ENCODE results near the gene DARS1. TPM values are rescaled to one million over a fixed set of nuclear protein-coding genes. Genes with fewer than 3 reads are reported as not detected.
"Not testable (repeated sequence)": the region's sequence is repeated elsewhere in the genome, so short reads cannot be mapped to it uniquely, and the experiment has no call there.

The DARS1 gene
- total RNA-seq, 1 donor from 2014 or later = 112 TPM

DNA sequence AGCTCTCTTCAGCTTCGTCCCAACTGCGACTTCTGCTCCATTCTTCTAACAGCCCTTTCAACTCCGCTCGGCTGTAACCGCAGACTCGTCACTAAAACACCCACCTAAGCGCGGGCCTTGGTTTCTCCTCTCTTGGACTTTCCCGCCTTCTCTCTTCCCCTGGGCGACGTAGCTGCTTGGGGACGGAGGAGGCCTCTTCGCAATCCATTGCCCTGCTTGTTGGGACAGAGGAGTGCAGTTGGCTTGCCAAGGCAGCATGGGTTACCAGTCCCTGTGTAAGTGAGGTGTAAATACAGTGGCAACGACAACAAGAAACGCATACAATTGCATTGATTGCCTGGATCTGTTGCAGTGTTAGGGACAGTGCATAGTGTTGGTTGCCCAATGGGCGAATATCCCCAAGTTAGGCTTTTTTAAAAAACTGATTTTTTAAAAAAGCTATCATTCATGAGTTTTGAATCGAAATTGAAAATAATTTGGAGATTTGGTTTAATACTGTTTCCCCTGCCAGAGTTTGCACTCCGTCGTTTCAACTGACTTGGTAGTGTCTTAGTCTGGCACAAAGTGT, 484 bp upstream of the DARS1 start:
- intact Hi-C loops (cut with micrococcal nuclease) = loop anchor here (1.0 to 10.0 kb wide), 11 partner anchors 22 to 1068 kb away; partner anchors contain the start of genes CCNT2, CXCR4, MCM6 and RAB3GAP1

DNA sequence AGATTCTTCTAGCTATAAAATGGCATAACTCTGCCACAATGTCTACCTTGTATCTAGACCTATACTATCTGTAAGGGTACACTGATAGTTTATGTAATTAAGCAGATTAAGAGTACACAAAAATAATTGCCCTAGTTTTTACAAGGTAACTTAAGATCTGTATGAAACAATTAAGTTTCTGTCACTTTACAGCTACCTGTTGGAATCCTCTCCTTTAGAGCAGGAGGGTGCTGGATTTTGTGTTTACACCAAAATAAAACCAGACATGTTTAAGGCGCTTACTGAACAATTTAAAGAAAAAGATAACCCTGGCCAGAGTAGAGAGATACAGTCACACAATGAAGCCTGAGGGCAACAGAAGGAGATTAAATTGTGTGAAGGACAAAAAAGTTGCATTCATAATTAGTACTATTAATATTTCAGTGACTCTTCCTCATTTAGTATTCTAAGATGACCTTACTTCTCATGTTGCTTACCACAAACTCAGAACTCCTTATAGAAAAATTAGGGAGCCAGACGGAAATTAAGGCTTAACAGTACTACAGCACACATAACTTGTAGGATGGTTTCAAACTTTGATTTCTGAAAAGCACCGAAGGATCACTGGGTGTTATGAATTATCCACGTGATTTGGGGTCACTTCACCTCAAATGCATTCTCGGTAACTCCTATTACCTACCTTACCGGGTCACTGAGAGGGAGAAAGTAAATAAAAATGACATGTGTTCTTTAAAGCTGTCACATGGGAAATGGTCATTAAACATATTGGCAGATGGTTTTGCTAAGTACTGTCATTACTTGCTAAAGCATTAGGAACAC, 1.0 kb downstream of the DARS1 start:
- intact Hi-C loops (cut with micrococcal nuclease) = loop anchor here (1.0 to 10.0 kb wide), 15 partner anchors 22 to 1066 kb away; partner anchors contain the start of genes CCNT2, CXCR4, MCM6 and RAB3GAP1

DNA sequence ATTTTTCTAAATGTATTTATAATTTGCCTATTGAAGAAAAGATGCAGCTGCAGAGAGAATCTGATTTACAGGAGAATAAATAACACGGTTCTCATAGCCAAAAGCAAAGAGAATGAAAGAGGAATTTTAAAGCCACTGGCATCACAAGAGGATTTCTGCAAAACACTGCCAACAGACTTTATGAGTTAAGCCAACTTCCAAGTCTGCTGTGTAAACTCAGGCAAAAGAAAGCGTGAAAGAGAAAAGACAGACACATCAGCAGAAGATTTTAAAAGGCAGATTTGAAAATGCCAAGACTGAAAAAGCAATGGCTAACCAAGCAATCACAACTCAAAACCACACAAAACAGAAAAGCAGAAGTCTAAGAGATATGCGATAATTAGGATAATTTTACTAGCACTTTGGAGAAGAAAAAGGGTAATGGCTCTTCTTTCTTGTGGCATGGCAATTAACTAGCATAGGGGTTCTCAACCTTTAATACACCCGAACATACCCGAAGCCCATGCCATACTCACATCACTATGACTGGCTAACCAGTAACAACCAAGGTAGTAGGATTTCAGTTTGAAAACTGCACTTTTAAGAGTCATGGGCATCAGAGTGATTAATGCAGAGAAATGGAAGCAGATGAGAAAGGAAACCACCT, 4.9 kb downstream of the DARS1 start:
- intact Hi-C loops (cut with micrococcal nuclease) = loop anchor here (5.0 to 10.0 kb wide), 3 partner anchors 48 to 926 kb away; partner anchors contain the start of gene RAB3GAP1

DNA sequence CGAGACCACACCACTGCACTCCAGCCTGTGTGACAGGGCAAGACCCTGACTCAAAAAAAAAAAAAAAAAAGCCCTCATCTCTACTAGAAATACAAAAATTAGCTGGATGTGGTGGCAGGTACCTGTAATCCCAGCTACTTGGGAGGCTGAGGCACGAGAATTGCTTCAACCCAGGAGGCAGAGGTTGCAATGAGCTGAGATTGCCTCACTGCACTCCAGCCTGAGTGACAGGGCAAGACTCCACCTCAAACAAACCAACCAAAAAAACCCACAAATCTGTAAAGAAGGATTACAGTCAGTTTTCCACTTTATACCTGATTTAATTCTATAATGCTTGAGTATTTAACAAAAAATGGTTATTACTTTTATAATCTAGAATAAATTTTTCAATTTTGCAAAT, 9.7 kb downstream of the DARS1 start:
- intact Hi-C loops (cut with micrococcal nuclease) = no loop called here

DNA sequence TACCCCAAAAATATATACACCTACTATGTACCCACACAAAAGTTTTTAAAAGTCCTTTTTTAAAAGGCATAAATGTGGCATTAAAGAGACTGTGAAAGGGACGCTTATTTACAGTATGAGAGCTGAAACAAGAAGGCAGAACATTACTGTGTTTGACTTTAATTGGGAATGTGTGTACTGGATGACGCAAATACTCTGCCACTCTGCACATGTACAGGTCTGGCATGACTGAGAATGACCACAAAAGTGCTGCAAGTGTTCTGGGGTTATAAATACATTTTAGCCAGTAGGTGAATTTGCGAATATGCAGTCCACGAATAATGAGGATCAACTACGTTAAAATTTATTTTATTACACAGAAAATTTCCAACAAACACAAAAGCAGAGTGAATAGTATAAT, 11.4 kb downstream of the DARS1 start:
- intact Hi-C loops (cut with micrococcal nuclease) = no loop called here

DNA sequence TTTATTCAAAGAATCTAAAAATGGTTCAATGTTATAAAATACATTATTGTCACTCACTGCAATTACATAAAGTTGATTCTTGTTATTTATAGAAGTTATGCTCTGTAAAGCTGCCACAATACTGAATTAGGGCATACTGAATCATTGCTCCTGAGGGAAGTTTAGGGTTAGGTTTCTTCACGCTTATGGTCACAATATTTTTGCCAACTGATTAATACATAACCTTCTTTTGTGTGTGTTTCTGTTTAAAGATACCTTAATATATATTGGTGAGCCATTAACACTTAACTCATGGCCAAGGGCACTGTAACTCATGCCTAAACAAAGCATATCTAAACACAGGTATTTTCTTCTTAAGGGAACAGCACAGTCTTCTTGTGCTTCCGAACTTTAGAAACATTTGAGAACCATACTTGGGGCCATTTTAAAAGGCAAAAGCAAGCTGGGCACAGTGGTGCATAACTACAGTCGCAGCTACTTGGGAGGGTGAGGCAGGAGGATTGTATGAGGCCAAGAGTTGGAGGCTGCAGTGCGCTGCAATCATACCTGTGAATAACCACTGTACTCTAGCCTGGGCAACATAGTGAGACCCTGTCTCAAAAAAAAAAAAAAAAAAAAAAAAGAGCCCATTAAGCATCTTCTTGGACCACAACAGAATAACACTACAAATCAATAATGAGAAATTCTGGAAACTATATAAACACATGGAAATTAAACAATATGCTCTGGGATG, 15.6 kb downstream of the DARS1 start:
- intact Hi-C loops (cut with micrococcal nuclease) = no loop called here

DNA sequence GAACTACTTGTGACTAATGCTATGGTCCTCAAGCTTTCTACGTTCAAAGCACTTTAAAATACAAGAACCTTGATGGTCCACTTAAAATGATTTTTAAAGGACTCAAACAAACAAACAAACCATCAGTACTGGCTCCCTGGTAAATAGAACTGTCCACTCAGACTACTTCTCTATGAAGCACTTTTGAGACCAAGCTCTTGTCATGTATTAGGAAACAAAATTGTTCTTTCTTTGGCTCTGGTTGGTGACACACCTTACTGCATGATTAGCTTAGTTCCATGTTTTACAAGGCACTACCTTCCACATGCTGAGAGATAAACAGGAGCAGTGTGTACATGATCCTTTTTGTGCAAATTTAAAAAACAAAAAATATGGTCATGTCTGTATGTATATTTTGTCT, 19.7 kb downstream of the DARS1 start:
- intact Hi-C loops (cut with micrococcal nuclease) = no loop called here

DNA sequence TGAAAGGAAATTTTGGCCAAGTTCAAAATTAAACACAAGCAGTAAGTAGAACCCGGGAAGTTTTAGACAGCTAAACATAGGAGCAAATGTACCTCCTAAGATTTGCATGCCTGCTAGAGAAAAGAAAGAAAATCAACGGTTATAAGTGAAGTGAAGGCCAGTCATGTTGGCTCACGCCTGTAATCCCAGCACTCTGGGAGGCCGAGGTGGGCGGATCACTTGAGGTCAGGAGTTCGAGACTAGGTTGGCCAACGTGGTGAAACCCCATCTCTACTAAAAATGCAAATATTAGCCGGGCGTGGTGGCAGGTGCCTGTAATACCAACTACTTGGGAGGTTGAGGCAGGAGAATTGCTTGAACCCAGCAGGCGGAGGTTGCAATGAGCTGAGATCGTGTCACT, 21.0 kb downstream of the DARS1 start:
- intact Hi-C loops (cut with micrococcal nuclease) = loop anchor here (5.0 kb wide), 4 partner anchors 47 to 413 kb away; no protein-coding TSS in a partner anchor

DNA sequence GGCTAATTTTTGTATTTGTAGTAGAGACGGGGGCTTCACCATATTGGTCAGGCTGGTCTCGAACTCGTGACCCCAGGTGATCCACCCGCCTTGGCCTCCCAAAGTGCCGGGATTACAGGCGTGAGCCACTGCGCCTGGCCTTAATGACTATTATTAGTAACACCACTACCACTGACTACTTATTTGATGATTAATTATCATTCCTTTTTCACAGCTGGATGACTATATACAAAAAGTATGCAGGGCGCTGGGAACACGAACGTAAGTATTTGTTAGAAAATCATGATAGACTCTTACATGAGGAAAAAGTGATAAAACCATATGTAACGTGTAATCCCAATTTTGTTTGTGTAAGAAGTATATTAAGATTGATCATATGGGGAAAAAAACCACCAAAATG, 21.6 kb downstream of the DARS1 start:
- intact Hi-C loops (cut with micrococcal nuclease) = loop anchor here (2.0 to 5.0 kb wide), 5 partner anchors 15 to 413 kb away; no protein-coding TSS in a partner anchor

DNA sequence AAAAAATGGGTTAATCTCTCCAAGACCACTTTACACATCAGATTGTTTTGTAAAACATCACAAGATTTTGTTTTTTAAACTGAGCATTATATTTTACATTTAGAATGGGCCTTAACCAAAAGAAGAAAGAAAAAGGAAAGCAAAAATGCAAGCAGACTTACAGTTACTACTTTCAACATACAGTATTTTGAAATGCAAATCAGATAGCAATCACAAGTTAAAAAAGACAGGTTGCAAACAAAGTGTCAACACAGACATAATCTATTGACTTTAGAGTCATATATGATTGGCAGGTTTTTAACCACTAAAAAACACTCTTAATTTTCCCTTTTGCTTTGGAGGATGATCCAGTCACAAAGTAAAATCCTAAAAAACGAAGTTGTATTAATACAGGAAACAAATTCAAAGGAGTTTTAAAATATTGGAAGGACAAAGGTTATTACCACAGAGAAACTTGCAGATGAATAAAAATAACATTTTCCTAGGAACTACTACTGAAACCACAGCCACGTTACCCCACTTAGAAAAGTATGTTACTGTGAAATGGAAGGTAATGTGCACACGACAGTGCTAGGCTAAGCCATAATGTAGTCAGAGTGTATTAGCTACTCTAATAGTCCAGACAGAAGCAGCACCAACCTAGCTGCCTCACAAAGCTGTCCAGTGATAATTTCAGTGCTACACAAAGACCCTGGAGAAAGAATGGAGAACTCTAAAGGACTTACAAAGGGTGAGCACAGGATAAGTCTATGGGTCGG, 22.9 kb downstream of the DARS1 start:
- intact Hi-C loops (cut with micrococcal nuclease) = loop anchor here (1.0 to 5.0 kb wide), 7 partner anchors 14 to 415 kb away; partner anchors contain the start of gene CXCR4

DNA sequence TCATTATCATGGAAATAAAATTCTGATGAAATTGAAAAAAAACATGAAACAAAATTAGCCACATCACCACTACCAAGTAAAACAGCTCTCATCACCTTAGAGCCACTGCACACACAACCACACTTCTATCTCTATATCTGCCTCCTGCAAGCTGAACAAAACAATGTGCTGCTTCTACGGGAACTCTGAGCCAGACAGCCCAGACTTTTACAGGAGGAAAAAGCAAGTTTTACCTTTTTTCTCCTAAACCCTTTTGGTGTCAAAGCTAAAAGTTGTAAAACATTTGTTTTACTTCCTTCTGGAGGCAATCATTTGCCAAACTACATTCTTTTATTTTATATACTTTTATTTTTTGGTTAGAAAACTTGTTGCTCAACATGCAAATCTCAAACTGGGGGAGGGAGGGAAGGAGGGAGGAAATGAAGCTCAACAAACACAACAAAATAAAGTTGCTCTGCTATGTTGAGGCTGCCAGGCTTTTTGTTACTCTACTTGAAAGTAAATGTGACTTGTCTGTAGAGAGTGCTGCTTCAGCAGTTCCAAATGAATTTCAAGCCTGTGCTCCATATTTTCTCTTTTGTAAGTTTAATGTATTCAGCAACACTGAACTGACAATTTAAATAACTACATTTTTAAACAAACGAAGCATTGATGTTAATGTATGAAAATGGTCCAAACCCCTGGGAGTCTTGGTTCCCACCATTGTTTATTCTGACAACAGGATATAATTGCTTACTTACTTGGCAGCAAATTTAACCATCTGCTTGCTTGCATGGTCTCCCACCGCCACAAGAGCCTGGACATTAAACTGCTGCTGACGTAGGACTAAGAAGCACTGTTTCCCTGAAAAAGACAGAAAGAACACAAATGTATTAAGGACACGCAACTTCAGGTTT, 24.5 kb downstream of the DARS1 start:
- intact Hi-C loops (cut with micrococcal nuclease) = loop anchor here (1.0 to 5.0 kb wide), 7 partner anchors 28 to 416 kb away; no protein-coding TSS in a partner anchor

DNA sequence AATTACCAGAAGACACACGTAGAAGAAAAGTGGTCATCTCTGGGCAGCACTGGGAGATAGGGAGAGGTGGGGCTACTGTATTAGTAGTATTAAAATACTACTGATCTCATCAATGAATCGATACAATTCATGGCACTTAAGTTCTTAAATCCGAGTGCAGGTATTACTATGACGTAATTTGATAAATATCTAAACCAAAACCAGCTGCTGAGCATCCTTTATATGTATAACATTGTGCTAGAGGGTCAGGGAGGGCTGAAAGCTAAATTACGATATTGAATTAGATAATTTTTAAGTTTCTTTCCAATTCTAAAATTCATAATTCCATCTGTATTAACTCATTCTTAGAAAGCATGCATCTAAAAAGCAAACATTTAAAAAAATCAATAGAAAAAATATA, 25.3 kb downstream of the DARS1 start:
- intact Hi-C loops (cut with micrococcal nuclease) = loop anchor here (1.0 to 5.0 kb wide), 7 partner anchors 27 to 417 kb away; no protein-coding TSS in a partner anchor

DNA sequence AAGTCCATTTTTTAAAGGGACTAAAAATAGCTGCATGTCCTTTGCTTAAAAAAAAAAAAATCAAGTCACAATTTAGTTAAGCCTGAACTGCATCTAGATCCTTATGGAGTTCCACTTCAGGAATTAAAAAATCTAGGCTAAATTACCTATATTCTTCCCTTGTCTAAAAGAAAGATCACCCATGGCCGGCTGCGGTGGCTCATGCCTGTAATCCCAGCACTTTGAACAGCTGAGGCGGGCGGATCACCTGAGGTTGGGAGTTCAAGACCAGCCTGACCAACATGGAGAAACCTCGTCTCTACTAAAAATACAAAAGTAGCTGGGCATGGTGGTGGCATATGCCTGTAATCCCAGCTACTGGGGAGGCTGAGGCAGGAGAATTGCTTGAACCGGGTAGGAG, 26.5 kb downstream of the DARS1 start:
- intact Hi-C loops (cut with micrococcal nuclease) = not testable (repeated sequence)

DNA sequence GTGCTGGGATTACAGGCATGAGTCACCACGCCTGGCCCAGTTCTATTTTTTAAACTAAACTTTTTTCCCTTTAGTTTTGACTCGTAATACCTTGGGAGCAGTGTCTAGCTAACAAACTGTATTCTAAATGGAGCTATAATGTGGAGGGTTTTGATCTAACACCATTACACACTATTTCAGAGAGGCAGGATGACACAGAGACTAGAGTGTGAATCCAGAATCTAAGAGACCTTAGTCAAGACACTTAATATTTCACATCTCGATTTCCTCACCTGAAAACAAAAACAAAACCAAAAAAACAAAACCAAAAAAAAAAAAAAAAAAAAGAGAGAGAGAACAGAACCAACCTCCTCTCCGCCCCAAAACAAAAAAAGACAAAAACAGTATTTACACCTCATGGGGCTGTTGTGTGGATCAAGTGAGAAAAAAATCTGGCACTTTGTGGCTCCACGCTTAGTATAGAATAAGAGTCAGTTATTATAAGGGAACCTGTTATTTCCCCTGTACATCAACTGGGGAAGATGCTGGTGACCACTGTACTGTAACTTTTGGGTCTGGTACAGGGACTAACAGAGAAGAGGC, 31.3 kb downstream of the DARS1 start:
- intact Hi-C loops (cut with micrococcal nuclease) = no loop called here

DNA sequence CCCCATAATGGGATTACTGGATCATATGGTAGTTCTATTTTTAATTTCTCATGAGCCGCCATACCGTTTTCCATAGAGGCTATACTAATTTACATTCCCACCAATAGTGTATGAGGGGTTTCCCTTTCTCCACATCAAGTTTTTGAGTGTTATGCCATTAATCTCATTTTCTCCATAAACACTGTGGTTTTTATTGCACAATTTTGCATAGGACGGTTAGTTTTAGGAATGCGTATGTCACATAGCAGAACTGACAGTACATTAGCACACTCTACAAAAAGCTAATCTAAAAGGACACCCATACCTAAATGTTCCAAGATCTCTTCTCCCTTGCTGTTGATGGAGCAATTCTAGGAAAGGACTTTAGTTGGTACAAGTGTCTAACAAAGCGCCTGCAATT, 32.5 kb downstream of the DARS1 start:
- intact Hi-C loops (cut with micrococcal nuclease) = no loop called here

DNA sequence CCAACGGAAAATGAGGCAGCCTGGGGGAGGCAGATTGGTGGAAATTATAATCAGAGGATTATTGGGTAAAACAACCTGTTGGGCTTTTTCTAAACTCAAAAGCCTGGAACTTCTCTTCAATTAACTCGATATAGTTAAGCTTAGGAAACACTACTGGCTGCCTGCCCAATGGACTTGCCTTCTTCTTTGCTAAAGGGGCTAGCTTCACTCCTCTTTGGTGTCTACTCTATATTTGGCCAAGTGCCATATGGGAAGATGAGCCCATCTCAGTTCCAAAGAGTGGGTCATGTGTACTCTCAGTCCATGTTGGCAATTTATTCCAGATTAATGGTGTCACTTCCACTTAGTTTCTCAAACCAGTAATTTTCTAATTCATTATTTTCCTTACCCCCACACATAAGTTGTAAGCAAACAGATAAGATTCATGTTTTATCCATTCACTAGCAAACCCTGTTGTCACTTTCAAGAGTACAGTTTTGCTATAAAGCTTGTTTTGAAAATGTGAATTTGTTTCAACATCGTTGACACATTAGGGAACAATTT, 34.3 kb downstream of the DARS1 start:
- intact Hi-C loops (cut with micrococcal nuclease) = no loop called here

DNA sequence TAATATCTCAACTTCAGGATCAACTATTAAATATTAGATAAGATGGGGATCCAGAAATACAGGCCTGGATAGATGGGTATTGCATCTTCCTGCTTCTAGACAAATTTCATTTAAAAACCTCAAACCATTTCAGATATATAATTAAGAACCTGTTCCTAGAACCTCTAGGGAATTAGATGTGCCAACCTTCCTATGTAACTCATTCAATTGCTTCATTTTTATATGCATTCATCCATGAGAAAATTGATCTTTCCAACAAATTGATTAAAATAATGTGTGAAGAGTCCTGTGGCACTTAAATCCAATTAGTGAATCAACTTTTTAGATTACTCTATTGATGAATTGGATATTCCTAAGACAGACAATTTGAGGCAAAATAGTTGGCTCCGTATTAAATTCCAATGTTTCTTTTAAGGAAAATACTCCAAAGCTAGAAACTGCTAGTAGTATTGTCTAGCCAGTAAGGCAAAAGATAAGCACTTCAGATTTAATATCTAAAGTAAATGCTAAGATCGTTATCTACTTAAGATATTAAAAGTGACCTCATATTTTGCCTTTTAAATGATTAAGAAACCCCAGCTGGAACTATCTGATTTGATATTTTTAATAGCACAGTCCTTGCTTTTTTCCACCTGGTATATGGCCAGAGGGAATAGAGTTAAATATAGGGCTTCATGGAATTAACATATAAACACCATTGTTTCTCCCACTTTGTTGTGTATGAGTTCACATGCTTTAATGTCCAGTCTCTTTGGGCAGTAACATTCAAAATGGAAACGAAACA, 35.8 kb downstream of the DARS1 start:
- intact Hi-C loops (cut with micrococcal nuclease) = loop anchor here (2.0 to 5.0 kb wide), 2 partner anchors 13 to 38 kb away; partner anchors contain the start of gene DARS1

Data from T-helper 2 cell treated with Interferon-gamma antibody and Interleukin-4, amounts not matched to agents 100 ng/mL and 5 ng/mL, for 36 hours (primary cell).